HepG2 (cell line): ENCODE measurements around the gene TLE2. TPM values are rescaled to one million over a fixed set of nuclear protein-coding genes. Genes with fewer than 3 reads are reported as not detected.

Experiments used
- ARID2 ChIP-seq: sonication (generic); formaldehyde crosslinking; IDR thresholded peaks from 2 replicates; pipeline ENCODE4 v1.8.1; 2022; ENCODE audit warnings: mild to moderate bottlenecking, missing genetic modification reagents, borderline replicate concordance
- ATM ChIP-seq: fragments of 450-650 bp; IDR thresholded peaks from 2 replicates; pipeline ENCODE4 v1.7.1; 2017; ENCODE audit warnings: mild to moderate bottlenecking, borderline replicate concordance
- CHD2 ChIP-seq: IDR thresholded peaks from 2 replicates; pipeline ENCODE4 v1.6.1; 2011; ENCODE audit warnings: low read depth, low read length, improper control_type of control experiment
- DR1 ChIP-seq: sonication (generic); formaldehyde crosslinking; IDR thresholded peaks from 2 replicates; pipeline ENCODE4 v1.8.0; 2021; ENCODE audit warnings: mild to moderate bottlenecking, missing genetic modification reagents, inconsistent platforms
- HOXA5 ChIP-seq: sonication (generic); formaldehyde crosslinking; IDR thresholded peaks from 2 replicates; pipeline ENCODE4 v1.4.0; 2020; ENCODE audit warnings: missing genetic modification reagents
- KDM4B ChIP-seq: sonication (generic); formaldehyde crosslinking; IDR thresholded peaks from 2 replicates; pipeline ENCODE4 v1.4.0; 2020; ENCODE audit warnings: missing genetic modification reagents
- KDM5A ChIP-seq: fragments of 200-600 bp; sonication (generic); IDR thresholded peaks from 2 replicates; pipeline ENCODE4 v1.7.0; 2018; ENCODE audit warnings: antibody characterized with exemption, mild to moderate bottlenecking, low read length, borderline replicate concordance
- MIER2 ChIP-seq: IDR thresholded peaks from 2 replicates; pipeline ENCODE4 v1.6.1; 2016; ENCODE audit warnings: missing biosample characterization, missing genetic modification reagents
- SIX4 ChIP-seq: sonication (generic); formaldehyde crosslinking; IDR thresholded peaks from 2 replicates; pipeline ENCODE4 v1.4.0; 2020; ENCODE audit warnings: missing genetic modification reagents
- THAP8 ChIP-seq: sonication (generic); formaldehyde crosslinking; IDR thresholded peaks from 2 replicates; pipeline ENCODE4 v1.5.1; 2020; ENCODE audit warnings: missing genetic modification reagents, mild to moderate bottlenecking, borderline replicate concordance
- ZBTB34 ChIP-seq: sonication (generic); formaldehyde crosslinking; IDR thresholded peaks from 2 replicates; pipeline ENCODE4 v1.8.0; 2022; ENCODE audit warnings: mild to moderate bottlenecking, missing genetic modification reagents
- ZNF12 ChIP-seq: sonication (generic); formaldehyde crosslinking; IDR thresholded peaks from 2 replicates; pipeline ENCODE4 v1.5.0; 2020; ENCODE audit warnings: missing genetic modification reagents
- ZNF18 ChIP-seq: sonication (generic); formaldehyde crosslinking; IDR thresholded peaks from 2 replicates; pipeline ENCODE4 v1.8.0; 2022; ENCODE audit warnings: mild to moderate bottlenecking, missing genetic modification reagents; ENCODE audit not compliant: insufficient replicate concordance
- ZNF281 ChIP-seq: sonication (generic); formaldehyde crosslinking; IDR thresholded peaks from 2 replicates; pipeline ENCODE4 v1.4.0; 2020; ENCODE audit warnings: missing genetic modification reagents, borderline replicate concordance
- ZNF383 ChIP-seq: sonication (generic); formaldehyde crosslinking; IDR thresholded peaks from 2 replicates; pipeline ENCODE4 v1.4.0; 2020; ENCODE audit warnings: missing genetic modification reagents, mild to moderate bottlenecking, borderline replicate concordance
- ZNF530 ChIP-seq: sonication (generic); formaldehyde crosslinking; IDR thresholded peaks from 2 replicates; pipeline ENCODE4 v1.5.0; 2020; ENCODE audit warnings: low read depth, mild to moderate bottlenecking, missing genetic modification reagents
- polyA plus RNA-seq, 8 experiments: library from polyadenylated mRNA; depleted of rRNA in 3 of 8; stranded (reverse) in 7 of 8; unstranded in 1 of 8; fragments of >200 nt; fragmentation: Illumina TruSeq in 4 of 8; extraction: Trizol in 4 of 8; gene quantifications; 2 replicates each; pipeline versions ENCODE4 v1.2.1 to v1.2.3, GENCODE V29; 2011 to 2016; ENCODE audit warnings: low read depth in 4 of 8, missing spikeins in 1 of 8, mixed read lengths in 1 of 8; ENCODE audit not compliant: insufficient read depth in 1 of 8
- total RNA-seq, 5 experiments: library from RNA; depleted of rRNA; stranded (reverse); fragments of >200 nt; fragmentation: Illumina TruSeq; extraction: Trizol; gene quantifications; 2 replicates each; pipeline ENCODE4 v1.2.3, GENCODE V29; 2016; ENCODE audit warnings: low read depth in 1 of 5
- TF ChIP-seq, protein P1 (sequence below): sonication (generic); formaldehyde crosslinking; IDR thresholded peaks from 2 replicates; pipeline ENCODE4 v1.8.0; 2022; ENCODE audit warnings: low read depth, missing genetic modification reagents
- TF ChIP-seq, protein P2 (sequence below): sonication (generic); formaldehyde crosslinking; IDR thresholded peaks from 2 replicates; pipeline ENCODE4 v1.8.0; 2022; ENCODE audit warnings: missing genetic modification reagents, low read depth, mild to moderate bottlenecking, borderline replicate concordance
- TF ChIP-seq, protein P3 (sequence below): sonication (generic); formaldehyde crosslinking; IDR thresholded peaks from 2 replicates; pipeline ENCODE4 v1.4.0; 2020; ENCODE audit warnings: missing genetic modification reagents, mild to moderate bottlenecking, borderline replicate concordance

The TLE2 gene
- total and polyA plus RNA-seq, 2 of the 13 experiments (the other 11 are each of a cell fraction or from before 2014, with no cell fraction given) = 0.07 to 0.81 TPM

GRCh38 chr19:3075605-3076431 lies 46.7 kb upstream of the TLE2 start (continued):
- TF ChIP-seq, protein P1, sequence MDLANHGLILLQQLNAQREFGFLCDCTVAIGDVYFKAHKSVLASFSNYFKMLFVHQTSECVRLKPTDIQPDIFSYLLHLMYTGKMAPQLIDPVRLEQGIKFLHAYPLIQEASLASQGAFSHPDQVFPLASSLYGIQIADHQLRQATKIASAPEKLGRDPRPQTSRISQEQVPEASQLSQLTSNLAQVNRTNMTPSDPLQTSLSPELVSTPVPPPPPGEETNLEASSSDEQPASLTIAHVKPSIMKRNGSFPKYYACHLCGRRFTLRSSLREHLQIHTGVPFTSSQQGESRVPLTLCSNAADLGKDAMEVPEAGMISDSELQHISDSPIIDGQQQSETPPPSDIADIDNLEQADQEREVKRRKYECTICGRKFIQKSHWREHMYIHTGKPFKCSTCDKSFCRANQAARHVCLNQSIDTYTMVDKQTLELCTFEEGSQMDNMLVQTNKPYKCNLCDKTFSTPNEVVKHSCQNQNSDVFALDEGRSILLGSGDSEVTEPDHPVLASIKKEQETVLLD (CRISPR knock-in tag) = no peak
- TF ChIP-seq HOXA5 = no peak
- TF ChIP-seq ZNF383 (CRISPR knock-in tag) = no peak
- TF ChIP-seq ZNF12 (CRISPR knock-in tag) = no peak
- TF ChIP-seq, protein P2, sequence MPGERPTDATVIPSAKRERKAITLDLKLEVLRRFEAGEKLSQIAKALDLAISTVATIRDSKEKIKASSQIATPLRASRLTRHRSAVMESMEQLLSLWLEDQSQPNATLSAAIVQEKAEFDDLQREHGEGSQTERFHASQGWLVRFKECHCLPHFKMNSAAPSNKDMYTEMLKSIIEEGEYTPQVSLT (CRISPR knock-in tag) = no peak
- TF ChIP-seq DR1 (CRISPR knock-in tag) = no peak
- TF ChIP-seq, protein P3, sequence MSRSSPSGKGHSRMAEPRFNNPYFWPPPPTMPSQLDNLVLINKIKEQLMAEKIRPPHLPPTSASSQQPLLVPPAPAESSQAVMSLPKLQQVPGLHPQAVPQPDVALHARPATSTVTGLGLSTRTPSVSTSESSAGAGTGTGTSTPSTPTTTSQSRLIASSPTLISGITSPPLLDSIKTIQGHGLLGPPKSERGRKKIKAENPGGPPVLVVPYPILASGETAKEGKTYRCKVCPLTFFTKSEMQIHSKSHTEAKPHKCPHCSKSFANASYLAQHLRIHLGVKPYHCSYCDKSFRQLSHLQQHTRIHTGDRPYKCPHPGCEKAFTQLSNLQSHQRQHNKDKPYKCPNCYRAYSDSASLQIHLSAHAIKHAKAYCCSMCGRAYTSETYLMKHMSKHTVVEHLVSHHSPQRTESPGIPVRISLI (CRISPR knock-in tag) = peak; percentile 40; the same call in 1 of the 2 replicates
- TF ChIP-seq MIER2 (CRISPR knock-in tag) = no peak
- TF ChIP-seq ZNF18 (CRISPR knock-in tag) = no peak
- TF ChIP-seq KDM5A = no peak
- TF ChIP-seq SIX4 (CRISPR knock-in tag) = no peak
- no peak for TF ChIP-seq ZNF530 (CRISPR knock-in tag)
- peak; percentile 79 for TF ChIP-seq ZNF281 (CRISPR knock-in tag)
- no peak for TF ChIP-seq KDM4B (CRISPR knock-in tag)
- no peak for TF ChIP-seq ZBTB34 (CRISPR knock-in tag)
- peak; percentile 52; the same call in 1 of the 2 replicates for TF ChIP-seq CHD2
- TF ChIP-seq ATM = no peak
- no peak for TF ChIP-seq THAP8 (CRISPR knock-in tag)
- TF ChIP-seq ARID2 (CRISPR knock-in tag) = no peak
